Thoracic aorta (tissue), 2 donors: ENCODE measurements around the gene FAM221A. TPM values are rescaled to one million over a fixed set of nuclear protein-coding genes. Genes with fewer than 3 reads are reported as not detected.
A peak's percentile ranks its signal among the peaks of the same experiment; 100 is the strongest.

Source experiments
- ATAC-seq: fragments of 150-250 bp; one replicate; pipeline ENCODE4 v1.8.0; 2017; ENCODE audit warnings: low read depth; ENCODE audit not compliant: insufficient number of reproducible peaks, low FRiP score
- DNase-seq: peaks from one replicate; pipeline ENCODE4 v3.0.0-alpha.2; 2020; ENCODE audit warnings: low spot score
- H3K27ac ChIP-seq, 2 donors: fragments of 200-600 bp; sonication (generic); 1 replicate in 1 of 2; 2 replicates in 1 of 2; pipeline ENCODE4 v1.5.1; 2016; ENCODE audit warnings: mild to moderate bottlenecking in 2 of 2, moderate library complexity in 2 of 2
- H3K27me3 ChIP-seq: fragments of 200-600 bp; sonication (generic); replicated peaks from 2 replicates; pipeline ENCODE4 v1.6.0; 2016; ENCODE audit warnings: mild to moderate bottlenecking; ENCODE audit not compliant: insufficient read depth
- H3K36me3 ChIP-seq: fragments of 200-600 bp; sonication (generic); one replicate; pipeline ENCODE4 v1.5.1; 2016
- H3K4me1 ChIP-seq, 2 donors: fragments of 200-600 bp; sonication (generic); 1 replicate in 1 of 2; 2 replicates in 1 of 2; pipeline versions ENCODE4 v1.5.1 to v1.6.0; 2016; ENCODE audit warnings: low read depth in 2 of 2, mild to moderate bottlenecking in 1 of 2; ENCODE audit not compliant: control insufficient read depth in 1 of 2
- H3K4me3 ChIP-seq: fragments of 200-600 bp; sonication (generic); 2 replicates; pipeline ENCODE4 v1.5.1; 2016; ENCODE audit warnings: mild to moderate bottlenecking
- H3K9me3 ChIP-seq: fragments of 200-600 bp; sonication (generic); 2 replicates; pipeline ENCODE4 v1.5.1; 2016
- CTCF ChIP-seq: fragments of 200-600 bp; sonication (generic); IDR thresholded peaks from one replicate; pipeline ENCODE4 v1.5.1; 2019; ENCODE audit warnings: antibody characterized with exemption
- total RNA-seq, 2 donors: library from RNA; depleted of rRNA; stranded (reverse); fragments of >200 nt; gene quantifications; one replicate each; pipeline versions ENCODE4 v1.1.0 to v1.2.3, GENCODE V29; 2016

Gene FAM221A
- total RNA-seq, 2 donors from 2014 or later = 2.6 to 16.8 TPM

- Histone ChIP-seq H3K36me3 (no peaks in the 10 kb centered on the region), H3K27ac (no peak overlapping the region), H3K4me1 (no peaks in the 10 kb centered on the region), H3K27me3 (no peaks in the 10 kb centered on the region), H3K4me3 (no peak overlapping the region), H3K9me3 (no peaks in the 10 kb centered on the region)
- no peak for ATAC-seq
- TF ChIP-seq CTCF = no peak
- no peak for DNase-seq
These were observed 7.0 kb downstream of the FAM221A start for GRCh38 chr7:23687011-23687410.

GRCh38 chr7:23689165-23689564 lies 9.2 kb downstream of the FAM221A start:
- no peak for ATAC-seq
- DNase-seq = no peak
- no peaks in the 10 kb centered on the region for H3K36me3 ChIP-seq

GRCh38 chr7:23691320-23691719 lies 11.3 kb downstream of the FAM221A start:
- no peak for ATAC-seq
- Histone ChIP-seq H3K9me3 (no peaks in the 10 kb centered on the region), H3K4me1 (no peaks in the 10 kb centered on the region), H3K27ac (no peak overlapping the region), H3K27me3 (no peaks in the 10 kb centered on the region), H3K4me3 (no peak overlapping the region), H3K36me3 (peaks cover 4% of the 10 kb centered on the region)
- no peak for DNase-seq
- TF ChIP-seq CTCF = no peak

More at GRCh38 chr7:23689165-23689564, 9.2 kb downstream of the FAM221A start:
- no peak for TF ChIP-seq CTCF
- Histone ChIP-seq H3K4me3 (no peak overlapping the region), H3K4me1 (no peaks in the 10 kb centered on the region), H3K9me3 (no peaks in the 10 kb centered on the region), H3K27me3 (no peaks in the 10 kb centered on the region), H3K27ac (no peak overlapping the region)

- no peak for DNase-seq
- no peak for ATAC-seq
- Histone ChIP-seq H3K27me3 (no peaks in the 10 kb centered on the region), H3K27ac (no peak overlapping the region), H3K9me3 (no peaks in the 10 kb centered on the region), H3K4me1 (no peaks in the 10 kb centered on the region), H3K36me3 (peaks cover 4% of the 10 kb centered on the region), H3K4me3 (no peak overlapping the region)
- no peak for TF ChIP-seq CTCF
These were observed 13.2 kb downstream of the FAM221A start for GRCh38 chr7:23693224-23693623.

GRCh38 chr7:23696916-23697441 lies 17.0 kb downstream of the FAM221A start:
- peak; percentile 47 for TF ChIP-seq CTCF
- Histone ChIP-seq H3K4me1 (no peaks in the 10 kb centered on the region), H3K9me3 (no peaks in the 10 kb centered on the region), H3K27ac (no peak overlapping the region), H3K27me3 (no peaks in the 10 kb centered on the region), H3K36me3 (peaks cover 4% of the 10 kb centered on the region), H3K4me3 (no peak overlapping the region)
- DNase-seq (no peak), ATAC-seq (no peak)
